Endothelial cell of umbilical vein (primary cell): ENCODE measurements around the gene SLC22A7. TPM values are rescaled to one million over a fixed set of nuclear protein-coding genes. Genes with fewer than 3 reads are reported as not detected.

ENCODE experiments used
- BruUV-seq: library from RNA; stranded (reverse); fragments of 400-500 nt; replicated peaks from 2 replicates; lab custom pipeline; 2021; lab: Mats Ljungman, UMichigan
- CTCF ChIA-PET: fragments of 300-600, 350-600 bp; sonication (Branson Sonifier 250); formaldehyde crosslinking; loops from one replicate; lab custom pipeline; 2021; ENCODE audit warnings: antibody characterized with exemption, inconsistent platforms; lab: Charles Lee
- POLR2A ChIA-PET: fragments of 300-600, 350-600 bp; sonication (Branson Sonifier 250); formaldehyde crosslinking; loops from one replicate; lab custom pipeline; 2021; ENCODE audit warnings: antibody characterized with exemption, inconsistent platforms; lab: Charles Lee
- DNase-seq: peaks from one replicate; pipeline ENCODE4 v3.0.0-alpha.2; 2011; ENCODE audit warnings: low read depth, low spot score
- FAIRE-seq: peaks from 2 replicates; lab custom pipeline; 2011; peaks lifted over from hg19 to GRCh38; lab: Jason Lieb, UNC
- H2AFZ ChIP-seq: 2 replicates; pipeline ENCODE4 v1.6.0; 2012; ENCODE audit warnings: low read depth, low read length, control low read depth, inconsistent platforms
- H3K27ac ChIP-seq: 2 replicates; pipeline ENCODE4 v1.5.1; 2011; ENCODE audit warnings: low read depth, mild to moderate bottlenecking, control low read depth, low read length, moderate library complexity; ENCODE audit not compliant: insufficient read depth
- H3K27me3 ChIP-seq, 2 experiments: 2 replicates each; pipeline versions ENCODE4 v1.6.0 to v1.6.1; 2011; ENCODE audit warnings: low read length in 2 of 2, mixed read lengths in 1 of 2; ENCODE audit not compliant: control insufficient read depth in 2 of 2, insufficient read depth in 2 of 2
- H3K36me3 ChIP-seq, 2 experiments: 2 replicates in 1 of 2; 3 replicates in 1 of 2; pipeline ENCODE4 v1.5.1; 2011; ENCODE audit warnings: low read length in 2 of 2, mild to moderate bottlenecking in 1 of 2, moderate library complexity in 1 of 2; ENCODE audit not compliant: control insufficient read depth in 2 of 2, insufficient read depth in 2 of 2; ENCODE audit errors: extremely low read depth in 1 of 2
- H3K4me1 ChIP-seq: 3 replicates; pipeline ENCODE4 v1.5.1; 2011; ENCODE audit warnings: mild to moderate bottlenecking, low read length; ENCODE audit not compliant: control insufficient read depth, insufficient read depth; ENCODE audit errors: extremely low read depth
- H3K4me2 ChIP-seq: 2 replicates; pipeline ENCODE4 v1.6.1; 2011; ENCODE audit warnings: low read length, control low read depth, mixed read lengths; ENCODE audit not compliant: insufficient read depth
- H3K4me3 ChIP-seq, 3 experiments: fragments of 200-600 bp in 1 of 3; sonication (generic), shearing (Covaris generic) in 1 of 3; replicated peaks in 1 of 3; 2 replicates each; pipeline ENCODE4 v1.5.1; 2011 to 2016; ENCODE audit warnings: control low read depth in 3 of 3, low read length in 3 of 3, mild to moderate bottlenecking in 2 of 3, inconsistent platforms in 1 of 3, low read depth in 1 of 3, moderate library complexity in 1 of 3; ENCODE audit not compliant: insufficient read depth in 1 of 3
- H3K79me2 ChIP-seq: 2 replicates; pipeline ENCODE4 v1.6.0; 2012; ENCODE audit warnings: low read length, inconsistent platforms; ENCODE audit not compliant: control insufficient read depth, insufficient read depth
- H3K9ac ChIP-seq: replicated peaks from 2 replicates; pipeline ENCODE3; 2011; ENCODE audit warnings: low read length, control low read depth; ENCODE audit not compliant: insufficient read depth; ENCODE audit errors: extremely low read depth
- H3K9me1 ChIP-seq: replicated peaks from 3 replicates; pipeline ENCODE4 v1.6.0; 2011; ENCODE audit warnings: mild to moderate bottlenecking, low read length; ENCODE audit not compliant: control insufficient read depth, insufficient read depth; ENCODE audit errors: extremely low read depth
- H3K9me3 ChIP-seq: replicated peaks from 2 replicates; pipeline ENCODE4 v1.5.1; 2012; ENCODE audit warnings: low read length, inconsistent platforms; ENCODE audit not compliant: control insufficient read depth, insufficient read depth
- H4K20me1 ChIP-seq: replicated peaks from 2 replicates; pipeline ENCODE3; 2011; ENCODE audit warnings: mild to moderate bottlenecking, low read length; ENCODE audit not compliant: control insufficient read depth, insufficient read depth; ENCODE audit errors: extremely low read depth
- CTCF ChIP-seq, 2 donors: IDR thresholded peaks; 1 replicate in 1 of 2; 2 replicates in 1 of 2; pipeline ENCODE4 v1.5.1; 2011; ENCODE audit warnings: low read length in 2 of 2, mild to moderate bottlenecking in 2 of 2, moderate library complexity in 2 of 2, control low read depth in 1 of 2, inconsistent platforms in 1 of 2, low read depth in 1 of 2; ENCODE audit not compliant: insufficient read depth in 1 of 2; ENCODE audit errors: extremely low read depth in 1 of 2
- EZH2 ChIP-seq: IDR thresholded peaks from 2 replicates; pipeline ENCODE4 v1.6.1; 2012; ENCODE audit warnings: borderline replicate concordance, low read depth, mild to moderate bottlenecking, moderate library complexity, low read length, inconsistent platforms; ENCODE audit not compliant: severe bottlenecking
- FOS ChIP-seq: IDR thresholded peaks from 2 replicates; pipeline ENCODE4 v1.6.1; 2011; ENCODE audit warnings: mild to moderate bottlenecking, low read length, moderate library complexity, borderline replicate concordance; ENCODE audit not compliant: insufficient read depth
- GATA2 ChIP-seq: IDR thresholded peaks from 2 replicates; pipeline ENCODE4 v1.7.0; 2011; ENCODE audit warnings: low read depth, mild to moderate bottlenecking, moderate library complexity, mixed read lengths, low read length; ENCODE audit not compliant: insufficient read length, insufficient read depth
- JUN ChIP-seq: IDR thresholded peaks from 2 replicates; pipeline ENCODE4 v1.6.1; 2011; ENCODE audit warnings: borderline replicate concordance, low read depth; ENCODE audit not compliant: insufficient read length, insufficient read depth
- MYC ChIP-seq: IDR thresholded peaks from one replicate; pipeline ENCODE4 v1.6.1; 2011; ENCODE audit warnings: mild to moderate bottlenecking, low read depth, low read length
- POLR2A ChIP-seq: IDR thresholded peaks from 2 replicates; pipeline ENCODE4 v1.6.1; 2012; ENCODE audit warnings: low read depth, mild to moderate bottlenecking, control low read depth, low read length
- POLR2AphosphoS5 ChIP-seq: IDR thresholded peaks from 2 replicates; pipeline ENCODE4 v1.6.1; 2012; ENCODE audit warnings: low read depth, mild to moderate bottlenecking, control low read depth, low read length, moderate library complexity; ENCODE audit not compliant: insufficient read depth
- dilution Hi-C: fragments of 300-500 bp; cut with MboI; formaldehyde crosslinking; loops from one replicate; pipeline ENCODE4 v1.15.0; 2019; ENCODE audit warnings: low sequenced_read_pairs; ENCODE audit not compliant: extremely low pct_ligation_motif_present
- intact Hi-C: fragments of 100-400 bp; cut with micrococcal nuclease; formaldehyde crosslinking; loops from one replicate; pipeline ENCODE4 v1.10.0; 2022
- polyA plus RNA-seq, 4 experiments: library from polyadenylated mRNA; depleted of rRNA in 3 of 4; stranded (reverse) in 3 of 4; unstranded in 1 of 4; fragments of >200 nt; gene quantifications; 2 replicates each; pipeline versions ENCODE4 v1.2.1 to v1.2.3, GENCODE V29; 2011 to 2012; ENCODE audit warnings: missing spikeins in 1 of 4
- total RNA-seq: library from RNA; stranded (reverse); gene quantifications from 2 replicates; pipeline ENCODE4 v1.2.3, GENCODE V29; 2021
- TF ChIP-seq, protein P1 (sequence below): IDR thresholded peaks from 2 replicates; pipeline ENCODE4 v1.6.1; 2011; ENCODE audit not compliant: insufficient read depth, insufficient read length

SLC22A7 gene
- total and polyA plus RNA-seq, 2 donors (not counting 3 experiments of a cell fraction or from before 2014, with no cell fraction given): not detected

GRCh38 chr6:43287717-43288679 lies 10.1 kb upstream of the SLC22A7 start:
- Histone ChIP-seq H3K9me3 (no peaks in the 10 kb centered on the region), H3K36me3 (no peaks in the 10 kb centered on the region), H4K20me1 (no peaks in the 10 kb centered on the region), H3K27ac (no peak overlapping the region), H3K27me3 (peaks cover 7 to 16% of the 10 kb centered on the region in 2 experiments), H3K4me2 (no peak overlapping the region), H3K4me3 (no peak overlapping the region), H3K9ac (no peak overlapping the region), H3K4me1 (no peaks in the 10 kb centered on the region), H2AFZ (no peak overlapping the region), H3K79me2 (no peaks in the 10 kb centered on the region), H3K9me1 (no peaks in the 10 kb centered on the region)
- no TSS peak for BruUV-seq
- intact Hi-C loops (no loop called here), dilution Hi-C loops (no loop called here)
- FAIRE-seq (no peak), DNase-seq (no peak)
- TF ChIP-seq JUN (no peak), CTCF (IDR thresholded peaks at IDR 0.05; ENCODE audit: extremely low read depth in 1 of 2, insufficient read depth in 1 of 2, low read depth in 1 of 2, low read length in 2 of 2) (no peak), EZH2 (no peak), POLR2AphosphoS5 (no peak), POLR2A (no peak), GATA2 (no peak), FOS (no peak), MYC (no peak)
- TF ChIP-seq, protein P1, sequence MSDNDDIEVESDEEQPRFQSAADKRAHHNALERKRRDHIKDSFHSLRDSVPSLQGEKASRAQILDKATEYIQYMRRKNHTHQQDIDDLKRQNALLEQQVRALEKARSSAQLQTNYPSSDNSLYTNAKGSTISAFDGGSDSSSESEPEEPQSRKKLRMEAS: no peak
- ChIA-PET POLR2A (no interaction called here), CTCF (interaction anchor here (1.2 to 1.4 kb wide), 4 partner anchors 9 to 59 kb away, joined by 3 to 4 read pairs (median 3); partner anchors contain the start of gene DNPH1)
